SK-N-SH (cell line): ENCODE results near the gene NR1I2. TPM values are rescaled to one million over a fixed set of nuclear protein-coding genes. Genes with fewer than 3 reads are reported as not detected.

Experiments
- CTCF ChIA-PET: fragments of 300-600, 350-600 bp; formaldehyde crosslinking; extraction: SDS; loops from one replicate; lab custom pipeline; 2021; lab: Yijun Ruan, JAX
- POLR2A ChIA-PET: fragments of 350-600 bp; sonication (Branson Sonifier 250); formaldehyde crosslinking; extraction: SDS; loops from one replicate; lab custom pipeline; 2020; ENCODE audit warnings: antibody characterized with exemption, inconsistent platforms; lab: Yijun Ruan, JAX
- DNase-seq: peaks from one replicate; pipeline ENCODE4 v3.0.0; 2012
- H2AFZ ChIP-seq: fragments of 200-600 bp; sonication (generic); 2 replicates; pipeline ENCODE4 v1.8.1; 2016; ENCODE audit warnings: antibody characterized with exemption, mild to moderate bottlenecking, low read depth
- H3F3A ChIP-seq: fragments of 200-600 bp; sonication (generic); replicated peaks from 2 replicates; pipeline ENCODE3; 2016; ENCODE audit warnings: antibody characterized with exemption, mild to moderate bottlenecking; ENCODE audit not compliant: insufficient read depth
- H3K27ac ChIP-seq, 2 experiments: fragments of 200-500 bp in 1 of 2; fragments of 200-600 bp in 1 of 2; sonication (Bioruptor generic) in 1 of 2; sonication (generic), shearing (Covaris generic) in 1 of 2; 2 replicates each; pipeline versions ENCODE4 v1.5.1 to v1.6.1; 2014 to 2016; ENCODE audit warnings: low read depth in 2 of 2, inconsistent platforms in 1 of 2, low read length in 1 of 2, mild to moderate bottlenecking in 1 of 2, mixed read lengths in 1 of 2
- H3K27me3 ChIP-seq: fragments of 200-600 bp; sonication (generic), shearing (Covaris generic); 2 replicates; pipeline ENCODE4 v1.6.1; 2016; ENCODE audit warnings: mixed run types; ENCODE audit not compliant: insufficient read depth
- H3K36me3 ChIP-seq, 2 experiments: fragments of 200-500 bp in 1 of 2; fragments of 200-600 bp in 1 of 2; sonication (Bioruptor generic) in 1 of 2; sonication (generic) in 1 of 2; replicated peaks in 1 of 2; 2 replicates each; pipeline versions ENCODE3 to v1.5.1; 2014 to 2016; ENCODE audit warnings: low read length in 1 of 2, mild to moderate bottlenecking in 1 of 2; ENCODE audit not compliant: insufficient read depth in 2 of 2, control insufficient read depth in 1 of 2
- H3K4me1 ChIP-seq, 2 experiments: fragments of 200-500 bp in 1 of 2; fragments of 200-600 bp in 1 of 2; sonication (Bioruptor generic) in 1 of 2; sonication (generic), shearing (Covaris generic) in 1 of 2; 2 replicates each; pipeline versions ENCODE4 v1.5.1 to v1.6.1; 2014 to 2016; ENCODE audit warnings: low read depth in 1 of 2, low read length in 1 of 2, mixed run types in 1 of 2; ENCODE audit not compliant: insufficient read depth in 2 of 2, control insufficient read depth in 1 of 2
- H3K4me2 ChIP-seq: fragments of 200-600 bp; sonication (generic), shearing (Covaris generic); 2 replicates; pipeline ENCODE4 v1.6.1; 2017; ENCODE audit warnings: mixed run types
- H3K4me3 ChIP-seq, 2 experiments: fragments of 200-500 bp in 1 of 2; fragments of 200-600 bp in 1 of 2; sonication (Bioruptor generic) in 1 of 2; sonication (generic), shearing (Covaris generic) in 1 of 2; 2 replicates each; pipeline versions ENCODE4 v1.5.1 to v1.8.1; 2014 to 2016; ENCODE audit warnings: low read depth in 2 of 2, inconsistent platforms in 1 of 2, low read length in 1 of 2, mild to moderate bottlenecking in 1 of 2, mixed read lengths in 1 of 2, moderate library complexity in 1 of 2
- H3K79me2 ChIP-seq: fragments of 200-600 bp; sonication (generic); 2 replicates; pipeline ENCODE4 v1.8.1; 2017; ENCODE audit warnings: mild to moderate bottlenecking; ENCODE audit not compliant: insufficient read depth
- H3K9ac ChIP-seq: fragments of 200-600 bp; sonication (generic); 2 replicates; pipeline ENCODE4 v1.6.1; 2017; ENCODE audit warnings: mixed run types
- H3K9me2 ChIP-seq: fragments of 200-600 bp; sonication (generic); 2 replicates; pipeline ENCODE4 v1.6.1; 2017; ENCODE audit warnings: mixed run types
- H3K9me3 ChIP-seq: fragments of 200-600 bp; sonication (generic); 2 replicates; pipeline ENCODE4 v1.6.1; 2017; ENCODE audit warnings: mixed run types, mild to moderate bottlenecking, moderate library complexity
- H4K20me1 ChIP-seq: fragments of 200-600 bp; sonication (generic); 2 replicates; pipeline ENCODE4 v1.6.1; 2017; ENCODE audit warnings: mild to moderate bottlenecking, mixed run types; ENCODE audit not compliant: insufficient read depth
- ELF1 ChIP-seq: IDR thresholded peaks from 2 replicates; pipeline ENCODE4 v1.4.0; 2012
- FOSL2 ChIP-seq: IDR thresholded peaks from 2 replicates; pipeline ENCODE4 v1.4.0; 2012; ENCODE audit warnings: low read depth, mild to moderate bottlenecking, moderate library complexity, borderline replicate concordance
- FOXJ3 ChIP-seq: sonication (generic); formaldehyde crosslinking; IDR thresholded peaks from 2 replicates; pipeline ENCODE4 v1.5.1; 2020; ENCODE audit warnings: mild to moderate bottlenecking, missing genetic modification reagents
- GABPA ChIP-seq: IDR thresholded peaks from 2 replicates; pipeline ENCODE4 v1.4.0; 2012; ENCODE audit warnings: low read depth, mild to moderate bottlenecking
- IRF3 ChIP-seq: fragments of 150-350 bp; IDR thresholded peaks from 2 replicates; pipeline ENCODE4 v1.6.1; 2016; ENCODE audit warnings: mild to moderate bottlenecking, low read depth, low read length
- MAX ChIP-seq: IDR thresholded peaks from 2 replicates; pipeline ENCODE4 v1.4.0; 2012; ENCODE audit warnings: low read depth
- NRF1 ChIP-seq: IDR thresholded peaks from 2 replicates; pipeline ENCODE4 v1.6.1; 2012; ENCODE audit warnings: low read depth, mild to moderate bottlenecking, low read length
- PBX3 ChIP-seq: IDR thresholded peaks from 2 replicates; pipeline ENCODE4; 2012
- POLR2AphosphoS5 ChIP-seq: IDR thresholded peaks from 2 replicates; pipeline ENCODE4 v1.6.1; 2012; ENCODE audit warnings: low read depth, low read length
- RCOR1 ChIP-seq: fragments of 150-350 bp; IDR thresholded peaks from 2 replicates; pipeline ENCODE4 v1.6.1; 2017; ENCODE audit warnings: antibody characterized with exemption, low read length
- REST ChIP-seq: IDR thresholded peaks from 2 replicates; pipeline ENCODE4 v1.6.1; 2012; ENCODE audit warnings: mild to moderate bottlenecking, low read depth, low read length, moderate library complexity
- SIN3A ChIP-seq: IDR thresholded peaks from 2 replicates; pipeline ENCODE4 v1.6.1; 2012; ENCODE audit warnings: low read depth, mild to moderate bottlenecking, low read length, moderate library complexity, borderline replicate concordance
- TAF1 ChIP-seq: IDR thresholded peaks from 2 replicates; pipeline ENCODE4 v1.6.1; 2012; ENCODE audit warnings: low read depth, mild to moderate bottlenecking, low read length, moderate library complexity, borderline replicate concordance
- TCF12 ChIP-seq: IDR thresholded peaks from 2 replicates; pipeline ENCODE4 v1.4.0; 2012
- TEAD4 ChIP-seq: IDR thresholded peaks from 2 replicates; pipeline ENCODE4 v1.4.0; 2012; ENCODE audit warnings: mild to moderate bottlenecking, borderline replicate concordance; ENCODE audit not compliant: insufficient read depth
- USF2 ChIP-seq: fragments of 150-350 bp; IDR thresholded peaks from 2 replicates; pipeline ENCODE4 v1.6.1; 2017; ENCODE audit warnings: antibody characterized with exemption, low read length, low read depth, borderline replicate concordance
- WGBS: methylation state at CpG from one replicate; pipeline ENCODE4 v1.1.6; 2017; ENCODE audit warnings: low lambda C conversion rate; 5-methylcytosine and 5-hydroxymethylcytosine counted together
- polyA plus RNA-seq, 3 experiments: library from polyadenylated mRNA; depleted of rRNA; stranded (reverse); fragments of >200 nt; gene quantifications; 2 replicates each; pipeline ENCODE4 v1.2.3, GENCODE V29; 2012

Gene NR1I2
- polyA plus RNA-seq, 1 of the 3 experiments (the other 2 are of a cell fraction) = 0.03 TPM

GRCh38 chr3:119768668-119769393 is 13.1 kb upstream of the NR1I2 start:
- no peaks in the 10 kb centered on the region for H4K20me1 ChIP-seq
- H3F3A ChIP-seq = no peaks in the 10 kb centered on the region
- no peak overlapping the region for H2AFZ ChIP-seq
- H3K79me2 ChIP-seq = no peaks in the 10 kb centered on the region
- no peak for DNase-seq
- H3K9ac ChIP-seq = no peak overlapping the region
- no peak overlapping the region for H3K4me2 ChIP-seq
- no peaks in the 10 kb centered on the region for H3K9me3 ChIP-seq
- H3K4me1 ChIP-seq = no peaks in the 10 kb centered on the region
- 86% methylated on average over 7 of the region's 9 CpGs for WGBS
- H3K27ac ChIP-seq = peak overlapping the region in 1 of 2 experiments; percentile 34; a peak in 1 of 4 replicates
- no peak for TF ChIP-seq GABPA
- no peak for TF ChIP-seq FOXJ3
- no peak for TF ChIP-seq IRF3
- no peak for TF ChIP-seq PBX3
- TF ChIP-seq FOSL2 = no peak
- no peak for TF ChIP-seq NRF1
- TF ChIP-seq ELF1 = no peak
- no peak for TF ChIP-seq REST
- TF ChIP-seq SIN3A = no peak
- no peak for TF ChIP-seq RCOR1
- no peak for TF ChIP-seq TEAD4
- TF ChIP-seq POLR2AphosphoS5 = no peak
- no peak for TF ChIP-seq TAF1
- no peak for TF ChIP-seq USF2
- no peak for TF ChIP-seq MAX
- TF ChIP-seq TCF12 = no peak
- no peak overlapping the region for H3K4me3 ChIP-seq
- POLR2A ChIA-PET = no interaction called here
- no peaks in the 10 kb centered on the region for H3K9me2 ChIP-seq
- H3K27me3 ChIP-seq = no peaks in the 10 kb centered on the region
- H3K36me3 ChIP-seq = no peaks in the 10 kb centered on the region
- CTCF ChIA-PET = no interaction called here
